ENCODE data around the gene OR2AT4.
"Not testable (repeated sequence)": the region's sequence is repeated elsewhere in the genome, so short reads cannot be mapped to it uniquely, and the experiment has no call there.

Gene OR2AT4

GRCh38 chr11:75101424-75102128 lies 4.9 kb upstream of the OR2AT4 start:
- DNase-seq = no peak

- no peak for DNase-seq
Measured at GRCh38 chr11:75100314-75100713, 3.6 kb upstream of the OR2AT4 start.

- no peak for DNase-seq
Measured at GRCh38 chr11:75099635-75100034, 3.0 kb upstream of the OR2AT4 start.

GRCh38 chr11:75098835-75099439 lies 2.3 kb upstream of the OR2AT4 start:
- DNase-seq = not testable (repeated sequence)

- DNase-seq = not testable (repeated sequence)
Measured at GRCh38 chr11:75098181-75098580, 1.5 kb upstream of the OR2AT4 start.

- no peak for DNase-seq
Measured at GRCh38 chr11:75097173-75097557, 489 bp upstream of the OR2AT4 start.

- not testable (repeated sequence) for DNase-seq
Measured at GRCh38 chr11:75094382-75094781, 2.3 kb downstream of the OR2AT4 start.

GRCh38 chr11:75090671-75091177 lies 6.0 kb downstream of the OR2AT4 start:
- no peak for DNase-seq

GRCh38 chr11:75087319-75088305 lies 9.1 kb downstream of the OR2AT4 start:
- peak; percentile 1 for DNase-seq

GRCh38 chr11:75084883-75085282 lies 11.8 kb downstream of the OR2AT4 start:
- no peak for DNase-seq

GRCh38 chr11:75083217-75083605 lies 13.5 kb downstream of the OR2AT4 start:
- DNase-seq = no peak

- no peak for DNase-seq
Measured at GRCh38 chr11:75082601-75083216, 14.0 kb downstream of the OR2AT4 start.

GRCh38 chr11:75079546-75079945 lies 17.1 kb downstream of the OR2AT4 start:
- no peak for DNase-seq

- DNase-seq = no peak
Measured at GRCh38 chr11:75078233-75078632, 18.4 kb downstream of the OR2AT4 start.

- DNase-seq = no peak
Measured at GRCh38 chr11:75077316-75077715, 19.4 kb downstream of the OR2AT4 start.

GRCh38 chr11:75076671-75077070 lies 20.0 kb downstream of the OR2AT4 start:
- DNase-seq = no peak

- peak; percentile 4 for DNase-seq
Measured at GRCh38 chr11:75073459-75074190, 23.1 kb downstream of the OR2AT4 start.

GRCh38 chr11:75072582-75072981 lies 24.1 kb downstream of the OR2AT4 start:
- no peak for DNase-seq

GRCh38 chr11:75069473-75069872 lies 27.2 kb downstream of the OR2AT4 start:
- no peak for DNase-seq

GRCh38 chr11:75068993-75069392 lies 27.7 kb downstream of the OR2AT4 start:
- DNase-seq = no peak

GRCh38 chr11:75068559-75068958 lies 28.1 kb downstream of the OR2AT4 start:
- no peak for DNase-seq

- DNase-seq = no peak
Measured at GRCh38 chr11:75066061-75066460, 30.6 kb downstream of the OR2AT4 start.

All from NCI-H82 (cell line).